B cell (primary cell): ENCODE results near the gene RECK. TPM values are rescaled to one million over a fixed set of nuclear protein-coding genes. Genes with fewer than 3 reads are reported as not detected.

ENCODE experiments used
- ATAC-seq: fragments of 200-7000 bp; cut with Tn5 transposase; one replicate; pipeline ENCODE4 v1.10.0; 2021; ENCODE audit warnings: low read depth, mild to moderate bottlenecking, moderate number of reproducible peaks, moderate library complexity
- CTCF ChIA-PET: fragments of 350-600 bp; sonication (Branson Sonifier 250); formaldehyde crosslinking; loops from one replicate; lab custom pipeline; 2021; ENCODE audit warnings: antibody characterized with exemption, inconsistent platforms; lab: Charles Lee
- POLR2A ChIA-PET: fragments of 350-600 bp; sonication (Branson Sonifier 250); formaldehyde crosslinking; loops from one replicate; lab custom pipeline; 2021; ENCODE audit warnings: antibody characterized with exemption; lab: Charles Lee
- DNase-seq: peaks from one replicate; pipeline ENCODE4 v3.0.0; 2013
- H2AFZ ChIP-seq: 2 replicates; pipeline ENCODE4 v1.6.1; 2012; ENCODE audit warnings: mild to moderate bottlenecking, low read depth, low read length; ENCODE audit not compliant: insufficient read depth, poor library complexity, severe bottlenecking
- H3K27ac ChIP-seq, 2 donors: 1 replicate in 1 of 2; 2 replicates in 1 of 2; pipeline ENCODE4 v1.5.1; 2012 to 2013; ENCODE audit warnings: low read length in 2 of 2, mild to moderate bottlenecking in 2 of 2, moderate library complexity in 1 of 2
- H3K27me3 ChIP-seq, 4 experiments: fragments of 200-600 bp in 1 of 4; sonication (generic) in 1 of 4; replicated peaks in 1 of 4; 1 replicate in 2 of 4; 2 replicates in 2 of 4; pipeline versions ENCODE4 v1.6.1 to v1.7.0; 2013 to 2016; ENCODE audit warnings: low read length in 3 of 4, mild to moderate bottlenecking in 2 of 4, mixed read lengths in 1 of 4, moderate library complexity in 1 of 4; ENCODE audit not compliant: insufficient read depth in 4 of 4, control insufficient read depth in 3 of 4; ENCODE audit errors: control extremely low read depth in 1 of 4
- H3K36me3 ChIP-seq, 2 experiments: replicated peaks in 1 of 2; 1 replicate in 1 of 2; 2 replicates in 1 of 2; pipeline versions ENCODE4 v1.6.1 to v1.7.1; 2013; ENCODE audit warnings: low read length in 1 of 2; ENCODE audit not compliant: insufficient read depth in 2 of 2, control insufficient read depth in 1 of 2; ENCODE audit errors: control extremely low read depth in 1 of 2, extremely low read depth in 1 of 2
- H3K4me1 ChIP-seq, 2 donors: fragments of 200-600 bp in 1 of 2; sonication (generic) in 1 of 2; 1 replicate in 1 of 2; 2 replicates in 1 of 2; pipeline versions ENCODE4 v1.5.1 to v1.6.1; 2013 to 2017; ENCODE audit warnings: low read length in 2 of 2; ENCODE audit not compliant: control insufficient read depth in 2 of 2, insufficient read depth in 2 of 2
- H3K4me2 ChIP-seq: replicated peaks from 2 replicates; pipeline ENCODE3; 2012; ENCODE audit warnings: mild to moderate bottlenecking, low read depth, low read length; ENCODE audit not compliant: poor library complexity, severe bottlenecking
- H3K4me3 ChIP-seq, 5 experiments: fragments of 200-600 bp in 1 of 5; sonication (generic) in 1 of 5; 1 replicate in 3 of 5; 2 replicates in 2 of 5; pipeline versions ENCODE4 v1.5.1 to v1.7.0; 2011 to 2016; ENCODE audit warnings: low read length in 4 of 5, mild to moderate bottlenecking in 4 of 5, low read depth in 2 of 5, control low read depth in 1 of 5, moderate library complexity in 1 of 5; ENCODE audit not compliant: insufficient read depth in 1 of 5; ENCODE audit errors: control extremely low read depth in 1 of 5, extremely low read depth in 1 of 5
- H3K79me2 ChIP-seq: fragments of 200-600 bp; sonication (generic); one replicate; pipeline ENCODE4 v1.6.0; 2016; ENCODE audit warnings: low read length; ENCODE audit not compliant: control insufficient read depth, insufficient read depth
- H3K9ac ChIP-seq: fragments of 200-600 bp; sonication (generic); 2 replicates; pipeline ENCODE4 v1.6.1; 2017; ENCODE audit warnings: mild to moderate bottlenecking, low read length, moderate library complexity
- H3K9me3 ChIP-seq, 3 donors: one replicate each; pipeline versions ENCODE4 v1.6.1 to v1.7.1; 2013; ENCODE audit warnings: low read length in 2 of 3; ENCODE audit not compliant: control insufficient read depth in 2 of 3, insufficient read depth in 1 of 3; ENCODE audit errors: control extremely low read depth in 1 of 3
- H4K20me1 ChIP-seq: 2 replicates; pipeline ENCODE4 v1.6.0; 2012; ENCODE audit warnings: mild to moderate bottlenecking, low read length; ENCODE audit not compliant: insufficient read depth, control insufficient read depth, poor library complexity, severe bottlenecking
- H3K27ac Mint-ChIP-seq: one replicate; pipeline ENCODE4 v1.8.0; 2021; ENCODE audit warnings: mixed read lengths
- H3K27me3 Mint-ChIP-seq: one replicate; pipeline ENCODE4 v1.8.0; 2021; ENCODE audit warnings: mixed read lengths
- H3K4me1 Mint-ChIP-seq: one replicate; pipeline ENCODE4 v1.8.0; 2021; ENCODE audit warnings: mixed read lengths
- H3K4me3 Mint-ChIP-seq: one replicate; pipeline ENCODE4 v1.8.0; 2021; ENCODE audit warnings: mixed read lengths
- H3K9me3 Mint-ChIP-seq: one replicate; pipeline ENCODE4 v1.8.0; 2022; ENCODE audit warnings: mixed read lengths; ENCODE audit not compliant: insufficient read depth
- EZH2 ChIP-seq: IDR thresholded peaks from 2 replicates; pipeline ENCODE4 v1.6.1; 2012; ENCODE audit warnings: borderline replicate concordance, low read depth, mild to moderate bottlenecking, moderate library complexity, low read length; ENCODE audit not compliant: insufficient read depth, poor library complexity, severe bottlenecking
- WGBS: methylation state at CpG from one replicate; pipeline ENCODE4 v1.1.5; 2013; ENCODE audit warnings: missing lambda C conversion rate; ENCODE audit not compliant: insufficient coverage; 5-methylcytosine and 5-hydroxymethylcytosine counted together
- intact Hi-C: fragments of 100-400 bp; cut with micrococcal nuclease; formaldehyde crosslinking; loops from one replicate; pipeline ENCODE4 v1.10.0; 2022
- polyA plus RNA-seq: library from polyadenylated mRNA; depleted of rRNA; stranded (reverse); fragments of >200 nt; gene quantifications from 2 replicates; pipeline ENCODE4 v1.2.3, GENCODE V29; 2012
- total RNA-seq, 2 donors: library from RNA; stranded (reverse); fragments of 120-200 nt in 1 of 2; gene quantifications; 1 replicate in 1 of 2; 2 replicates in 1 of 2; pipeline versions ENCODE4 v1.2.3 to v1.2.4, GENCODE V29; 2013 to 2022
- TF ChIP-seq, protein P1 (sequence below): fragments of 200-600 bp; IDR thresholded peaks from one replicate; pipeline ENCODE4 v1.8.0; 2022; ENCODE audit warnings: antibody characterized with exemption, mild to moderate bottlenecking

Gene RECK
- total and polyA plus RNA-seq, 2 donors (not counting 1 experiment from before 2014, with no cell fraction given): 5.6 to 7.7 TPM

DNA sequence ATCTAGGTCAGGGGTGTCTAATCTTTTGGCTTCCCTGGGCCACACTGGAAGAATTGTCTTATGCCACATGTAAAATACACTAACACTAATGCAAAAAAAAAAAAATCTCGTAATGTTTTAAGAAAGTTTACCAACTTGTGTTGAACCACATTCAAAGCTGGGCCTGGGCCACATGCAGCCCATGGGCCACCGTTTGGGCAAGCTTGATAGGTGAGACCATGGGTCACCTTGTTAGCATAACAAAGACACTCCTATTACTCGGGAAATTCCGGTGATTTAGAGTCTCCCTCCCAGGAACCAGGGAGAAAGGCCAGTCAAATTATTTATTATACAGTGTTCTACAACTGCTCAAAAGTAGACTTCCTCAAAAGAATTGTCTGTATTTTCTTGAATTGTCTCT lies 12.7 kb downstream of the RECK start:
- Histone ChIP-seq H3K4me3 (no peak overlapping the region), H3K9me3 (no peaks in the 10 kb centered on the region), H3K27ac (no peak overlapping the region), H3K9ac (no peak overlapping the region), H3K79me2 (peaks cover 38% of the 10 kb centered on the region), H3K4me2 (no peak overlapping the region), H3K27me3 (no peaks in the 10 kb centered on the region), H2AFZ (no peak overlapping the region), H3K36me3 (no peaks in the 10 kb centered on the region), H3K4me1 (no peaks in the 10 kb centered on the region), H4K20me1 (no peaks in the 10 kb centered on the region)
- H3K4me1 Mint-ChIP-seq: peaks cover 5% of the 10 kb centered on the region
- intact Hi-C loops: no loop called here
- H3K4me3 Mint-ChIP-seq: no peak overlapping the region
- POLR2A ChIA-PET: no interaction called here
- DNase-seq (no peak), ATAC-seq (no peak)
- H3K27me3 Mint-ChIP-seq: no peaks in the 10 kb centered on the region
- TF ChIP-seq, protein P1, sequence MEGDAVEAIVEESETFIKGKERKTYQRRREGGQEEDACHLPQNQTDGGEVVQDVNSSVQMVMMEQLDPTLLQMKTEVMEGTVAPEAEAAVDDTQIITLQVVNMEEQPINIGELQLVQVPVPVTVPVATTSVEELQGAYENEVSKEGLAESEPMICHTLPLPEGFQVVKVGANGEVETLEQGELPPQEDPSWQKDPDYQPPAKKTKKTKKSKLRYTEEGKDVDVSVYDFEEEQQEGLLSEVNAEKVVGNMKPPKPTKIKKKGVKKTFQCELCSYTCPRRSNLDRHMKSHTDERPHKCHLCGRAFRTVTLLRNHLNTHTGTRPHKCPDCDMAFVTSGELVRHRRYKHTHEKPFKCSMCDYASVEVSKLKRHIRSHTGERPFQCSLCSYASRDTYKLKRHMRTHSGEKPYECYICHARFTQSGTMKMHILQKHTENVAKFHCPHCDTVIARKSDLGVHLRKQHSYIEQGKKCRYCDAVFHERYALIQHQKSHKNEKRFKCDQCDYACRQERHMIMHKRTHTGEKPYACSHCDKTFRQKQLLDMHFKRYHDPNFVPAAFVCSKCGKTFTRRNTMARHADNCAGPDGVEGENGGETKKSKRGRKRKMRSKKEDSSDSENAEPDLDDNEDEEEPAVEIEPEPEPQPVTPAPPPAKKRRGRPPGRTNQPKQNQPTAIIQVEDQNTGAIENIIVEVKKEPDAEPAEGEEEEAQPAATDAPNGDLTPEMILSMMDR: no peak
- no peak for TF ChIP-seq EZH2
- H3K9me3 Mint-ChIP-seq: no peaks in the 10 kb centered on the region
- CTCF ChIA-PET: no interaction called here
- WGBS: 100% methylated on average over 2 of the region's 4 CpGs
- no peak overlapping the region for H3K27ac Mint-ChIP-seq

DNA sequence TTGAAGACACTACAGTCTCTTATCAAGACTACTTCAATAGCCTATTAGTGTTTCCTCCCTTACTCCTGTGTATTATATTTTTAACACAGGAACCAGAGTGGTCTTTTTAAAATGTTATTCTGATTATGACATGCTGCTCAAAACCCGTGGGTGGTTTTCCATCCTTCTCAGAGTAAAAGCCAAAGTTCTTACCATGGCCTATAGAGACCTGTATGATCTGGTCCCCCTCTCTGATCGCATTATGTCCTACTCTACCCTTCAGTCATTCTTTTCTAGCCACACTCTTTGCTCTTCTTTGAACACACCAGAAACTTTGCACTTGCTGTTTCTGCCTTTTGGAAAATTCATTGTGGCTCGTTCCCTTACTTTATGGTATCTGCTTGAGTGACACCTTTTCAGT lies 13.8 kb downstream of the RECK start:
- Histone ChIP-seq H3K9ac (no peak overlapping the region), H2AFZ (no peak overlapping the region), H3K27ac (no peak overlapping the region), H3K36me3 (no peaks in the 10 kb centered on the region), H3K79me2 (peaks cover 31% of the 10 kb centered on the region), H3K4me3 (no peak overlapping the region), H3K4me1 (no peaks in the 10 kb centered on the region), H3K27me3 (no peaks in the 10 kb centered on the region), H3K9me3 (no peaks in the 10 kb centered on the region), H3K4me2 (no peak overlapping the region), H4K20me1 (no peaks in the 10 kb centered on the region)
- WGBS: 87% methylated on average over 3 of the region's 3 CpGs
- no peaks in the 10 kb centered on the region for H3K9me3 Mint-ChIP-seq
- no peak overlapping the region for H3K4me3 Mint-ChIP-seq
- ChIA-PET CTCF (no interaction called here), POLR2A (no interaction called here)
- H3K27ac Mint-ChIP-seq: no peak overlapping the region
- H3K27me3 Mint-ChIP-seq: no peaks in the 10 kb centered on the region
- ATAC-seq (no peak), DNase-seq (no peak)
- no peaks in the 10 kb centered on the region for H3K4me1 Mint-ChIP-seq
- intact Hi-C loops: no loop called here
- no peak for TF ChIP-seq EZH2
- TF ChIP-seq, protein P1: no peak
